Neural crest cell (in vitro differentiated cells): ENCODE measurements around the gene TTI1. TPM values are rescaled to one million over a fixed set of nuclear protein-coding genes. Genes with fewer than 3 reads are reported as not detected.

Source experiments
- DNase-seq: peaks from one replicate; pipeline ENCODE4 v3.0.0; 2021; ENCODE audit warnings: low read depth, mixed read lengths, low spot score
- H3K27ac Mint-ChIP-seq: one replicate; pipeline ENCODE4 v1.8.0; 2021; ENCODE audit warnings: mild to moderate bottlenecking, mixed read lengths; ENCODE audit not compliant: unreplicated experiment
- H3K27me3 Mint-ChIP-seq: 2 replicates; pipeline ENCODE4 v1.8.0; 2021; ENCODE audit warnings: low read depth, mild to moderate bottlenecking, mixed read lengths
- H3K36me3 Mint-ChIP-seq: 2 replicates; pipeline ENCODE4 v1.8.0; 2021; ENCODE audit warnings: low read depth, mild to moderate bottlenecking, mixed read lengths
- H3K4me1 Mint-ChIP-seq: 2 replicates; pipeline ENCODE4 v1.8.0; 2021; ENCODE audit warnings: mixed read lengths
- H3K4me3 Mint-ChIP-seq: one replicate; pipeline ENCODE4 v1.8.0; 2021; ENCODE audit warnings: mild to moderate bottlenecking, mixed read lengths
- H3K9me3 Mint-ChIP-seq: 2 replicates; pipeline ENCODE4 v1.8.0; 2021; ENCODE audit warnings: mixed read lengths
- CTCF ChIP-seq: fragments of 200-600 bp; sonication (generic); conservative IDR thresholded peaks from 2 replicates; pipeline ENCODE4 v1.5.0; 2021; ENCODE audit warnings: antibody characterized with exemption, mild to moderate bottlenecking
- total RNA-seq: library from RNA; stranded (reverse); gene quantifications from 2 replicates; pipeline ENCODE4 v1.2.1, GENCODE V29; 2021

The TTI1 gene
- total RNA-seq, 1 donor from 2014 or later = 52.9 TPM

- H3K4me3 Mint-ChIP-seq = no peak overlapping the region
- H3K27ac Mint-ChIP-seq = no peak overlapping the region
- no peaks in the 10 kb centered on the region for H3K4me1 Mint-ChIP-seq
- TF ChIP-seq CTCF = no peak
- peaks cover 26% of the 10 kb centered on the region for H3K36me3 Mint-ChIP-seq
- DNase-seq = no peak
- no peaks in the 10 kb centered on the region for H3K27me3 Mint-ChIP-seq
- peaks cover 3% of the 10 kb centered on the region for H3K9me3 Mint-ChIP-seq
These were observed 12.0 kb downstream of the TTI1 start for GRCh38 chr20:38021087-38021772.

GRCh38 chr20:38018385-38018784 is 14.9 kb downstream of the TTI1 start:
- peaks cover 42% of the 10 kb centered on the region for H3K36me3 Mint-ChIP-seq
- H3K27me3 Mint-ChIP-seq = no peaks in the 10 kb centered on the region
- no peak overlapping the region for H3K27ac Mint-ChIP-seq
- H3K4me3 Mint-ChIP-seq = no peak overlapping the region
- no peak for DNase-seq
- H3K4me1 Mint-ChIP-seq = no peaks in the 10 kb centered on the region
- no peak for TF ChIP-seq CTCF
- H3K9me3 Mint-ChIP-seq = peaks cover 3% of the 10 kb centered on the region

GRCh38 chr20:38017959-38018358 is 15.3 kb downstream of the TTI1 start:
- Mint-ChIP-seq H3K4me1 (no peaks in the 10 kb centered on the region), H3K36me3 (peaks cover 42% of the 10 kb centered on the region), H3K27me3 (no peaks in the 10 kb centered on the region), H3K9me3 (peaks cover 3% of the 10 kb centered on the region), H3K27ac (no peak overlapping the region), H3K4me3 (no peak overlapping the region)
- DNase-seq = no peak
- no peak for TF ChIP-seq CTCF

GRCh38 chr20:38013887-38014286 is 19.4 kb downstream of the TTI1 start:
- Mint-ChIP-seq H3K4me3 (no peak overlapping the region), H3K9me3 (peaks cover 3% of the 10 kb centered on the region), H3K36me3 (peaks cover 49% of the 10 kb centered on the region), H3K4me1 (no peaks in the 10 kb centered on the region), H3K27me3 (no peaks in the 10 kb centered on the region), H3K27ac (no peak overlapping the region)
- no peak for TF ChIP-seq CTCF
- DNase-seq = no peak

- Mint-ChIP-seq H3K9me3 (no peaks in the 10 kb centered on the region), H3K27me3 (no peaks in the 10 kb centered on the region), H3K4me3 (no peak overlapping the region), H3K4me1 (no peaks in the 10 kb centered on the region), H3K27ac (peak overlapping the region; percentile 62), H3K36me3 (peaks cover 38% of the 10 kb centered on the region)
- DNase-seq = no peak
- no peak for TF ChIP-seq CTCF
These were observed 20.9 kb downstream of the TTI1 start for GRCh38 chr20:38012332-38012731.
